IMR-90 (cell line): ENCODE measurements around the gene FOXK1. TPM values are rescaled to one million over a fixed set of nuclear protein-coding genes. Genes with fewer than 3 reads are reported as not detected.

Experiments used
- ATAC-seq: fragments of 200-7000 bp; cut with Tn5 transposase; 2 replicates; pipeline ENCODE4 v1.9.1; 2020; ENCODE audit warnings: low read depth, mild to moderate bottlenecking, moderate library complexity
- BruUV-seq: library from RNA; stranded (reverse); fragments of 400-500 nt; replicated peaks from 2 replicates; lab custom pipeline; 2021; lab: Mats Ljungman, UMichigan
- CTCF ChIA-PET: fragments of 300-600 bp; formaldehyde crosslinking; extraction: SDS; loops from one replicate; lab custom pipeline; 2021; ENCODE audit warnings: antibody characterized with exemption; lab: Yijun Ruan, JAX
- POLR2A ChIA-PET: fragments of 300-600 bp; sonication (Branson Sonifier 250); formaldehyde crosslinking; loops from one replicate; lab custom pipeline; 2022; ENCODE audit warnings: antibody characterized with exemption; ENCODE audit not compliant: unreplicated experiment; lab: Charles Lee
- DNase-seq: peaks from one replicate; pipeline ENCODE4 v3.0.0; 2013
- H2AFZ ChIP-seq: replicated peaks from 2 replicates; pipeline ENCODE3; 2013; ENCODE audit warnings: low read length, mild to moderate bottlenecking; ENCODE audit not compliant: poor library complexity
- H2AK5ac ChIP-seq: 2 replicates; pipeline ENCODE4 v1.6.1; 2013; ENCODE audit warnings: low read depth, low read length, inconsistent platforms
- H2AK9ac ChIP-seq: replicated peaks from 2 replicates; pipeline ENCODE3; 2013; ENCODE audit warnings: mild to moderate bottlenecking, low read depth, low read length, moderate library complexity; ENCODE audit not compliant: poor library complexity
- H2BK120ac ChIP-seq: 2 replicates; pipeline ENCODE4 v1.6.1; 2013; ENCODE audit warnings: low read depth, low read length, inconsistent platforms
- H2BK15ac ChIP-seq: 3 replicates; pipeline ENCODE4 v1.6.1; 2013; ENCODE audit warnings: low read depth, low read length, inconsistent platforms
- H2BK20ac ChIP-seq: 2 replicates; pipeline ENCODE4 v1.6.1; 2013; ENCODE audit warnings: low read depth, mild to moderate bottlenecking, inconsistent platforms, low read length, moderate library complexity
- H2BK5ac ChIP-seq: 2 replicates; pipeline ENCODE4 v1.6.1; 2013; ENCODE audit warnings: mild to moderate bottlenecking, low read depth, low read length, inconsistent platforms; ENCODE audit not compliant: poor library complexity, severe bottlenecking
- H3K14ac ChIP-seq: replicated peaks from 2 replicates; pipeline ENCODE4 v1.6.1; 2013; ENCODE audit warnings: low read depth, low read length, inconsistent platforms
- H3K18ac ChIP-seq: 2 replicates; pipeline ENCODE4 v1.6.1; 2013; ENCODE audit warnings: low read depth, low read length, control low read depth
- H3K23ac ChIP-seq: 2 replicates; pipeline ENCODE4 v1.6.1; 2013; ENCODE audit warnings: low read depth, low read length, inconsistent platforms
- H3K27ac ChIP-seq: 2 replicates; pipeline ENCODE4 v1.5.1; 2013; ENCODE audit warnings: mild to moderate bottlenecking, control low read depth, low read length; ENCODE audit not compliant: insufficient read depth
- H3K27me3 ChIP-seq: 2 replicates; pipeline ENCODE4 v1.6.1; 2013; ENCODE audit warnings: low read length; ENCODE audit not compliant: control insufficient read depth, insufficient read depth
- H3K36me3 ChIP-seq: 2 replicates; pipeline ENCODE4 v1.6.1; 2013; ENCODE audit warnings: low read length, mixed read lengths; ENCODE audit not compliant: control insufficient read depth, insufficient read depth
- H3K4ac ChIP-seq: 2 replicates; pipeline ENCODE4 v1.6.1; 2013; ENCODE audit warnings: low read depth, low read length, inconsistent platforms
- H3K4me1 ChIP-seq: 2 replicates; pipeline ENCODE4 v1.6.1; 2013; ENCODE audit warnings: low read length, mixed read lengths; ENCODE audit not compliant: control insufficient read depth, insufficient read depth
- H3K4me2 ChIP-seq: 2 replicates; pipeline ENCODE4 v1.6.1; 2013; ENCODE audit warnings: low read depth, mild to moderate bottlenecking, control low read depth, low read length, moderate library complexity
- H3K4me3 ChIP-seq: 2 replicates; pipeline ENCODE4 v1.5.1; 2013; ENCODE audit warnings: low read depth, mild to moderate bottlenecking, control low read depth, low read length, moderate library complexity; ENCODE audit not compliant: insufficient read depth
- H3K56ac ChIP-seq: 2 replicates; pipeline ENCODE4 v1.6.1; 2013; ENCODE audit warnings: low read length, inconsistent platforms; ENCODE audit not compliant: insufficient read depth; ENCODE audit errors: extremely low read depth
- H3K79me1 ChIP-seq, 2 experiments: 2 replicates each; pipeline ENCODE4 v1.6.1; 2013; ENCODE audit warnings: low read length in 2 of 2, inconsistent platforms in 1 of 2, low read depth in 1 of 2
- H3K9ac ChIP-seq: 2 replicates; pipeline ENCODE4 v1.6.1; 2013; ENCODE audit warnings: low read depth, low read length, control low read depth
- H3K9me1 ChIP-seq: 2 replicates; pipeline ENCODE4 v1.6.1; 2013; ENCODE audit warnings: low read length, inconsistent platforms; ENCODE audit not compliant: insufficient read depth
- H3K9me3 ChIP-seq: 2 replicates; pipeline ENCODE4 v1.6.1; 2013; ENCODE audit warnings: low read length; ENCODE audit not compliant: control insufficient read depth, insufficient read depth
- H4K20me1 ChIP-seq: 2 replicates; pipeline ENCODE4 v1.6.1; 2013; ENCODE audit warnings: low read length, inconsistent platforms; ENCODE audit not compliant: insufficient read depth
- H4K5ac ChIP-seq: 2 replicates; pipeline ENCODE4 v1.6.1; 2013; ENCODE audit warnings: mild to moderate bottlenecking, low read depth, low read length, control low read depth
- H4K8ac ChIP-seq, 2 experiments: 2 replicates each; pipeline ENCODE4 v1.6.1; 2013; ENCODE audit warnings: low read depth in 2 of 2, low read length in 2 of 2, control low read depth in 1 of 2, inconsistent platforms in 1 of 2
- H4K91ac ChIP-seq: 2 replicates; pipeline ENCODE4 v1.6.1; 2013; ENCODE audit warnings: low read depth, low read length, inconsistent platforms; ENCODE audit not compliant: insufficient read depth
- CEBPB ChIP-seq: IDR thresholded peaks from 2 replicates; pipeline ENCODE4 v1.6.1; 2012; ENCODE audit warnings: low read depth, low read length, improper control_type of control experiment
- CHD1 ChIP-seq: IDR thresholded peaks from 2 replicates; pipeline ENCODE4 v1.6.1; 2012; ENCODE audit warnings: low read depth, low read length, improper control_type of control experiment
- CTCF ChIP-seq: conservative IDR thresholded peaks from 2 replicates; pipeline ENCODE4 v1.5.1; 2012; ENCODE audit warnings: mild to moderate bottlenecking, low read depth, low read length, improper control_type of control experiment
- ELK1 ChIP-seq: fragments of 150-350 bp; IDR thresholded peaks from 2 replicates; pipeline ENCODE4 v1.6.1; 2016; ENCODE audit warnings: low read depth, mild to moderate bottlenecking, low read length, moderate library complexity, borderline replicate concordance
- FOS ChIP-seq: fragments of 150-350 bp; IDR thresholded peaks from 2 replicates; pipeline ENCODE4 v1.6.1; 2016; ENCODE audit warnings: low read depth, low read length
- MAFK ChIP-seq: IDR thresholded peaks from 2 replicates; pipeline ENCODE4 v1.6.1; 2012; ENCODE audit warnings: low read depth, low read length, improper control_type of control experiment
- POLR2A ChIP-seq: IDR thresholded peaks from 2 replicates; pipeline ENCODE4 v1.6.1; 2012; ENCODE audit warnings: mild to moderate bottlenecking, low read depth, low read length
- RAD21 ChIP-seq: IDR thresholded peaks from 2 replicates; pipeline ENCODE4 v1.6.1; 2012; ENCODE audit warnings: low read length, improper control_type of control experiment
- RCOR1 ChIP-seq: IDR thresholded peaks from 2 replicates; pipeline ENCODE4 v1.6.1; 2012; ENCODE audit warnings: mild to moderate bottlenecking, low read length, improper control_type of control experiment; ENCODE audit not compliant: insufficient replicate concordance
- RFX5 ChIP-seq: IDR thresholded peaks from 2 replicates; pipeline ENCODE4 v1.8.0; 2012; ENCODE audit warnings: low read depth, mild to moderate bottlenecking, low read length, moderate library complexity
- SMC3 ChIP-seq: fragments of 150-350 bp; IDR thresholded peaks from 2 replicates; pipeline ENCODE4 v1.6.1; 2016; ENCODE audit warnings: low read depth, mild to moderate bottlenecking, antibody characterized with exemption, low read length, moderate library complexity
- USF2 ChIP-seq: fragments of 150-350 bp; IDR thresholded peaks from 2 replicates; pipeline ENCODE4 v1.6.1; 2017; ENCODE audit warnings: mild to moderate bottlenecking, antibody characterized with exemption, low read length, low read depth
- WGBS, 2 experiments: methylation state at CpG; one replicate each; pipeline versions ENCODE4 v1.1.5 to v1.1.7; 2013; ENCODE audit warnings: missing lambda C conversion rate in 2 of 2; ENCODE audit not compliant: insufficient read length in 1 of 2; ENCODE audit errors: extremely low coverage in 2 of 2; 5-methylcytosine and 5-hydroxymethylcytosine counted together
- dilution Hi-C: fragments of 300-500 bp; cut with HindIII; formaldehyde crosslinking; loops from one replicate; pipeline ENCODE4 v1.14.3; 2018; ENCODE audit warnings: low sequenced_read_pairs; ENCODE audit not compliant: unreplicated experiment
- in situ Hi-C: fragments of 300-500 bp; cut with MboI; formaldehyde crosslinking; loops from 3 replicates; pipeline ENCODE4 v1.14.3; 2019; ENCODE audit warnings: low sequenced_read_pairs, inconsistent platforms, mixed read lengths
- intact Hi-C: fragments of 100-400 bp; cut with micrococcal nuclease; formaldehyde crosslinking; loops from 2 replicates; pipeline ENCODE4 v1.10.0; 2022
- polyA plus RNA-seq, 3 experiments: library from polyadenylated mRNA; depleted of rRNA; stranded (reverse); fragments of >200 nt; gene quantifications; 2 replicates each; pipeline ENCODE4 v1.2.3, GENCODE V29; 2012; ENCODE audit warnings: low replicate concordance in 1 of 3
- total RNA-seq: library from RNA; depleted of rRNA; stranded (reverse); fragments of >200 nt; gene quantifications from 2 replicates; pipeline ENCODE4 v1.2.3, GENCODE V29; 2012

The FOXK1 gene
- total and polyA plus RNA-seq, 2 of the 4 experiments (the other 2 are of a cell fraction): 4.3 to 8.8 TPM

GRCh38 chr7:4698707-4699275 lies 16.7 kb downstream of the FOXK1 start:
- Histone ChIP-seq H3K4me1 (peaks cover 23% of the 10 kb centered on the region), H4K5ac (no peak overlapping the region), H3K14ac (no peak overlapping the region), H3K9me3 (no peaks in the 10 kb centered on the region), H4K20me1 (peaks cover 79% of the 10 kb centered on the region), H3K4ac (no peak overlapping the region), H3K18ac (no peak overlapping the region), H3K9ac (no peak overlapping the region), H3K79me1 (peaks cover 4 to 82% of the 10 kb centered on the region in 2 experiments; a peak in 2 of 4 replicates), H2AK5ac (no peak overlapping the region), H3K4me3 (no peak overlapping the region), H2BK120ac (no peak overlapping the region), H3K56ac (no peak overlapping the region), H3K23ac (no peak overlapping the region), H2BK15ac (no peak overlapping the region), H2AFZ (no peak overlapping the region), H3K27ac (no peak overlapping the region), H4K91ac (no peak overlapping the region), H2BK5ac (no peak overlapping the region), H2AK9ac (no peak overlapping the region), H3K4me2 (no peak overlapping the region), H3K36me3 (peaks cover 5% of the 10 kb centered on the region; the same call in 1 of the 2 replicates), H4K8ac (no peak overlapping the region), H3K9me1 (peaks cover 14% of the 10 kb centered on the region; the same call in 1 of the 2 replicates), H3K27me3 (no peaks in the 10 kb centered on the region), H2BK20ac (no peak overlapping the region)
- ChIA-PET CTCF (no interaction called here), POLR2A (no interaction called here)
- in situ Hi-C loops (no loop called here), dilution Hi-C loops (no loop called here), intact Hi-C loops (no loop called here)
- TF ChIP-seq RAD21 (no peak), CHD1 (no peak), RFX5 (no peak), CTCF (no peak), MAFK (no peak), ELK1 (no peak), USF2 (no peak), FOS (no peak), RCOR1 (no peak), CEBPB (no peak), POLR2A (no peak), SMC3 (no peak)
- DNase-seq: no peak
- no TSS peak for BruUV-seq
- ATAC-seq: no peak
- 70% methylated on average over 2 of the region's 10 CpGs; no CpG with 5 or more reads in 1 of the 2 experiments for WGBS, 2 experiments
